ENCODE measurements around the gene RAMP2. TPM values are rescaled to one million over a fixed set of nuclear protein-coding genes. Genes with fewer than 3 reads are reported as not detected.

The RAMP2 gene
- total and polyA plus RNA-seq, 8 donors = 8.6 to 20.0 (median 15.2) TPM; not detected in 3

DNA sequence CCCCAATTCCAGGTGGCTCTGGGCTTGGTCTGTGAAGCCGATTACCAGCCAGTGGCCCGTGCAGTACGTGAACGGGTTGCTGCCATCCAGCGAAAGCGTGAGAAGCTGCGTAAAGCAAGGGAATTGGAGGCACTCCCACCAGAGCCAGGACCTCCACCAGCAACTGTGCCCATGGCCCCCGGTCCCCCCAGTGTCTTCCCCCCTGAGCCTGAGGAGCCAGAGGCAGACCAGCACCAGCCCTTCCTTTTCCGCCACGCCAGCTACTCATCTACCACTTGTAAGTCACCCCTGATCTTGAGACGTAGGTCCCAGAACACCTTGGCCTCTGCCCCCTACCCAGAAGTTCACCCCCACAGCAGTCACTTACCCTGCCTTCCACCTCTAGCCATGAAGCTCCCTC is 26.2 kb downstream of the RAMP2 start:
- WGBS, 5 donors = 85 to 93% (median 90%) methylated on average over 11 of the region's 11 CpGs
- Histone ChIP-seq H3K4me3 (no peak overlapping the region), H3K4me1 (peaks cover under 1 to 19% (median 3%) of the 10 kb centered on the region in 4 donors), H3K9me3 (no peaks in the 10 kb centered on the region), H3K36me3 (no peaks in the 10 kb centered on the region), H3K27me3 (peaks cover 4 to 61% (median 31%) of the 10 kb centered on the region in 3 donors), H3K27ac (no peak overlapping the region)
- DNase-seq = no peak
- intact Hi-C loops (cut with DNase I; ENCODE audit: low total_unique reads) = no loop called here
- TF ChIP-seq POLR2A (IDR thresholded peaks at IDR 0.05) = no peak

DNA sequence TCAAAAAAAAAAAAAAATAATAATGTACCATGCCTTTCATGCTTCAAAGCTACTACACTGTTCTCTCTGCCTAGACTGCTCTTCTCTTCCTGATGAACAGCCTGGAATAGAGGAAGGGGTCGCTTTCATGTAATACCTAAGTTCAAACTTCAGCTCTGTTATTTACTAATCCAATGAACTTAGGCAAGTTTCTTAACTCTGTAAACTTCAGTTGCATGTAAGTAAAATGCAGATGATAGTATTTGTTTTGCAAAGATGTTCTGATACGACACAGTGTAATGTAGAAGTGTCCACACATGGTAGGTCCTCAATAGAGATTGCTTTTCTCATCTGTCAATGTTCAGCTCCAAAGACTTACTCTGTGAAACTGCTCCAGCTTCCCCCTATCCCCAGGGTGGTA is 30.9 kb downstream of the RAMP2 start:
- 67 to 76% (median 71%) methylated on average over 2 of the region's 2 CpGs for WGBS, 5 donors
- intact Hi-C loops (cut with DNase I; ENCODE audit: low total_unique reads) = no loop called here

DNA sequence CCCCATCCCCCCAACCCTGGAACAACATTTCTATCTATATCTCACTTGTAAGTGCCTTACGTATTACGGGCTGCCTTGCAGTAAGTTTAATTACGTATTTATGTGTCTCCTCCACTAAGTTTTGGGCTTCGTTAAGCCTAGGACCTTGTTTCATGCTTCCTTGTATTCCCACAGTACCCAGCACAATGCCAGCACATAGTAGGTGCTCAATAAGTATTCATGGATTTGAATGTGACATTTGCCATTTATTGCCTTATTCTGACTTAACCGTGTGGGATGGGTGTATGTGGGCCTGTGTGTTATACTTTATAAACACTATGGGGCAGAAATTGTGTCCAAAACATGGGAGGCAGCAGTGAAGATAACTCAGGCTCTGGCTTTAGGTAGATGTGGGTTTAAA is 31.5 kb downstream of the RAMP2 start:
- H3K9me3 ChIP-seq = no peaks in the 10 kb centered on the region
- intact Hi-C loops (cut with DNase I; ENCODE audit: low total_unique reads) = no loop called here
- WGBS, 5 donors = 50 to 69% (median 56%) methylated on average over 5 of the region's 5 CpGs
- H3K36me3 ChIP-seq = peaks cover 0 to 28% (median 17%) of the 10 kb centered on the region in 4 donors
- no peak overlapping the region for H3K27ac ChIP-seq
- H3K4me1 ChIP-seq = peaks cover 9 to 20% (median 15%) of the 10 kb centered on the region in 4 donors
- peaks cover 0 to 9% (median 0%) of the 10 kb centered on the region in 3 donors for H3K27me3 ChIP-seq
- no peak overlapping the region for H3K4me3 ChIP-seq
- TF ChIP-seq POLR2A (IDR thresholded peaks at IDR 0.05) (no peak), EP300 (IDR thresholded peaks at IDR 0.05) (no peak), POLR2AphosphoS5 (IDR thresholded peaks at IDR 0.05) (no peak)
- TF ChIP-seq, protein P1, sequence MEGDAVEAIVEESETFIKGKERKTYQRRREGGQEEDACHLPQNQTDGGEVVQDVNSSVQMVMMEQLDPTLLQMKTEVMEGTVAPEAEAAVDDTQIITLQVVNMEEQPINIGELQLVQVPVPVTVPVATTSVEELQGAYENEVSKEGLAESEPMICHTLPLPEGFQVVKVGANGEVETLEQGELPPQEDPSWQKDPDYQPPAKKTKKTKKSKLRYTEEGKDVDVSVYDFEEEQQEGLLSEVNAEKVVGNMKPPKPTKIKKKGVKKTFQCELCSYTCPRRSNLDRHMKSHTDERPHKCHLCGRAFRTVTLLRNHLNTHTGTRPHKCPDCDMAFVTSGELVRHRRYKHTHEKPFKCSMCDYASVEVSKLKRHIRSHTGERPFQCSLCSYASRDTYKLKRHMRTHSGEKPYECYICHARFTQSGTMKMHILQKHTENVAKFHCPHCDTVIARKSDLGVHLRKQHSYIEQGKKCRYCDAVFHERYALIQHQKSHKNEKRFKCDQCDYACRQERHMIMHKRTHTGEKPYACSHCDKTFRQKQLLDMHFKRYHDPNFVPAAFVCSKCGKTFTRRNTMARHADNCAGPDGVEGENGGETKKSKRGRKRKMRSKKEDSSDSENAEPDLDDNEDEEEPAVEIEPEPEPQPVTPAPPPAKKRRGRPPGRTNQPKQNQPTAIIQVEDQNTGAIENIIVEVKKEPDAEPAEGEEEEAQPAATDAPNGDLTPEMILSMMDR (IDR thresholded peaks at IDR 0.05) = no peak
- DNase-seq = no peak

More for the DNA sequence above, 30.9 kb downstream of the RAMP2 start:
- Histone ChIP-seq H3K9me3 (no peaks in the 10 kb centered on the region), H3K27me3 (peaks cover 0 to 15% (median 0%) of the 10 kb centered on the region in 3 donors), H3K4me1 (peaks cover 3 to 14% (median 9%) of the 10 kb centered on the region in 4 donors), H3K4me3 (no peak overlapping the region), H3K27ac (no peak overlapping the region), H3K36me3 (peaks cover 0 to 26% (median 17%) of the 10 kb centered on the region in 4 donors)
- TF ChIP-seq POLR2A (IDR thresholded peaks at IDR 0.05) = no peak
- no peak for TF ChIP-seq EP300 (IDR thresholded peaks at IDR 0.05)
- TF ChIP-seq, protein P1 (IDR thresholded peaks at IDR 0.05) = no peak
- TF ChIP-seq POLR2AphosphoS5 (IDR thresholded peaks at IDR 0.05) = no peak
- no peak for DNase-seq

DNA sequence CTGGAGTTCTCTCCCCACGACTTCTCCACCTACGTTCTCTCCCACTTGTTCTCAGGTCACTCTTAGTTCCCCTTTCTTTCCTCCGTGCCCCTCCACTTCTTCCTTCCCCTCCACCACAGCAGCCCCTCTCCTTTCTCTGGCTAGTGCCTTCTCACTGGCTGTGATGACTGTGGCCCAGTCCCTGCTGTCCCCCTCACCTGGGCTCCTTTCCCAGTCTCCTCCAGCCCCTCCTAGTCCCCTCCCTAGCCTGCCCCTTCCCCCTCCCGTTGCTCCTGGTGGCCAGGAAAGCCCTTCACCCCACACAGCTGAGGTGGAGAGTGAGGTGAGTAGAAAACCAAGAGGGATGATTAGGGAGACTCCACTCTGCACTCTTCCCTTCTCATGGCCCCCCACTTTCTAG is 34.0 kb downstream of the RAMP2 start:
- peak overlapping the region in 2 of 5 donors; percentile 21 to 31 for H3K27ac ChIP-seq
- TF ChIP-seq POLR2AphosphoS5 (IDR thresholded peaks at IDR 0.05) = no peak
- no peak for TF ChIP-seq POLR2A (IDR thresholded peaks at IDR 0.05)
- TF ChIP-seq, protein P1 (IDR thresholded peaks at IDR 0.05) = no peak
- TF ChIP-seq EP300 (IDR thresholded peaks at IDR 0.05) = no peak

DNA sequence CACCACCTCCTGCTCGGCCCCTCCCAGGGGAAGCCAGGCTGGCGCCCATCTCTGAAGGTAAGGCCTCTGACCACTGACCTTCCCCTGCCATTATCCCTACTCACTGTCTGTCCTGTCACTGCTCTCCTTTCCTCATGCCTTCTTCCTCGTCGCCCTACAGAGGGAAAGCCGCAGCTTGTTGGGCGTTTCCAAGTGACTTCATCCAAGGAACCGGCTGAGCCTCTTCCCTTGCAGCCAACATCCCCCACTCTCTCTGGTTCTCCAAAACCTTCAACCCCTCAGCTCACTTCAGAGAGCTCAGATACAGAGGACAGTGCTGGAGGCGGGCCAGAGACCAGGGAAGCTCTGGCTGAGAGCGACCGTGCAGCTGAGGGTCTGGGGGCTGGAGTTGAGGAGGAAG is 34.4 kb downstream of the RAMP2 start:
- intact Hi-C loops (cut with DNase I; ENCODE audit: low total_unique reads) = no loop called here

More for the DNA sequence above, 34.0 kb downstream of the RAMP2 start:
- Histone ChIP-seq H3K36me3 (peaks cover 0 to 28% (median 17%) of the 10 kb centered on the region in 4 donors), H3K4me3 (no peak overlapping the region), H3K27me3 (no peaks in the 10 kb centered on the region), H3K4me1 (peaks cover 14 to 36% (median 27%) of the 10 kb centered on the region in 4 donors), H3K9me3 (no peaks in the 10 kb centered on the region)
- 52 to 70% (median 63%) methylated on average over 4 of the region's 4 CpGs for WGBS, 5 donors
- intact Hi-C loops (cut with DNase I; ENCODE audit: low total_unique reads) = no loop called here
- no peak for DNase-seq

More for the DNA sequence above, 34.4 kb downstream of the RAMP2 start:
- Histone ChIP-seq H3K27ac (peak overlapping the region in 2 of 5 donors; percentile 21 to 31), H3K4me3 (no peak overlapping the region), H3K4me1 (peaks cover 14 to 36% (median 27%) of the 10 kb centered on the region in 4 donors), H3K9me3 (no peaks in the 10 kb centered on the region), H3K36me3 (peaks cover 0 to 28% (median 17%) of the 10 kb centered on the region in 4 donors), H3K27me3 (no peaks in the 10 kb centered on the region)
- DNase-seq = no peak
- TF ChIP-seq POLR2A (IDR thresholded peaks at IDR 0.05) = no peak
- TF ChIP-seq POLR2AphosphoS5 (IDR thresholded peaks at IDR 0.05) = no peak
- TF ChIP-seq, protein P1 (IDR thresholded peaks at IDR 0.05) = no peak
- no peak for TF ChIP-seq EP300 (IDR thresholded peaks at IDR 0.05)
- WGBS, 5 donors = 79 to 87% (median 85%) methylated on average over 10 of the region's 10 CpGs

Data from stomach (tissue), 9 donors.